OCI-LY7 (cell line): ENCODE measurements around the gene EMD.

Experiments used
- CTCF ChIP-seq: fragments of 200-600 bp; sonication (generic); conservative IDR thresholded peaks from 2 replicates; pipeline ENCODE4 v1.5.1; 2014; ENCODE audit warnings: mild to moderate bottlenecking, antibody characterized with exemption, low read length, moderate library complexity, mixed read lengths
- EZH2phosphoT487 ChIP-seq: fragments of 200-600 bp; sonication (generic); IDR thresholded peaks from 2 replicates; pipeline ENCODE4 v1.6.1; 2018; ENCODE audit warnings: low read depth, borderline replicate concordance, mild to moderate bottlenecking, mixed run types, antibody characterized with exemption, low read length, moderate library complexity, mixed read lengths

DNA sequence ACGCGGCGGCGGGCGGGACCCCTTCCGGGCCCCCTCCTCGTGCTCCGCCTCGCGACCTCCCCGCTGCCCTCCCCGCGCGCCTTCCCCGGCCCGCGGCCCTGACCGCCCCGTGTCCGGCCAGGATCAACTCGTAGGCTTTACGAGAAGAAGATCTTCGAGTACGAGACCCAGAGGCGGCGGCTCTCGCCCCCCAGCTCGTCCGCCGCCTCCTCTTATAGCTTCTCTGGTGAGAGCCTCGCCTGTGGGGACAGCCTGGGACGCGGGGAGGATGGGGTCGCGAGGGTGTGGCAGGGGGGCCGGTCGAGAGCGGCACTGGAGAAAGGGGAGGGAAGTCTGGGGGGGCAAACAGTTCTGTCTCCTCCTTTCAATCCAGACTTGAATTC is 465 bp downstream of the EMD start:
- TF ChIP-seq CTCF, result no peak
- TF ChIP-seq EZH2phosphoT487, result no peak
